ENCODE results near the gene AKIRIN2. TPM values are rescaled to one million over a fixed set of nuclear protein-coding genes. Genes with fewer than 3 reads are reported as not detected.

Gene AKIRIN2
- total RNA-seq (10 to 100 TPM in 3 of 6 donors, 1 to 10 TPM in 3; 7.3 to 20.1 (median 10.2) TPM), polyA plus RNA-seq (10 to 100 TPM in 1 of 2 donors, 1 to 10 TPM in 1; 9.0 to 11.9 TPM)

GRCh38 chr6:87701676-87702588 is at the start of gene AKIRIN2:
Gene AKIRIN2 (minus strand): TSS chr6:87702233. CDS start chr6:87701684, 549 bp downstream.
- no peaks in the 10 kb centered on the region for H3K9me3 ChIP-seq
- WGBS, 2 donors: 1% methylated on average over 68 to 88 of the region's 88 CpGs
- peak within 1 kb of the TSS; percentile 95 to 98 (median 96) for H3K27ac ChIP-seq
- H3K4me3 ChIP-seq: peak within 1 kb of the TSS; percentile 74 to 99 (median 88)
- DNase-seq (peak; percentile 95 to 97 (median 96)), FAIRE-seq (peak; percentile 89), ATAC-seq (peak; percentile 91 to 95 (median 92))
- H3K4me1 ChIP-seq: peaks cover 13 to 20% (median 18%) of the 10 kb centered on the region in 3 donors
- H3K27me3 ChIP-seq: no peaks in the 10 kb centered on the region
- no peak for TF ChIP-seq CTCF (IDR thresholded peaks at IDR 0.05)
- intact Hi-C loops (cut with DNase I): no loop called here
- H3K36me3 ChIP-seq: no peaks in the 10 kb centered on the region

DNA sequence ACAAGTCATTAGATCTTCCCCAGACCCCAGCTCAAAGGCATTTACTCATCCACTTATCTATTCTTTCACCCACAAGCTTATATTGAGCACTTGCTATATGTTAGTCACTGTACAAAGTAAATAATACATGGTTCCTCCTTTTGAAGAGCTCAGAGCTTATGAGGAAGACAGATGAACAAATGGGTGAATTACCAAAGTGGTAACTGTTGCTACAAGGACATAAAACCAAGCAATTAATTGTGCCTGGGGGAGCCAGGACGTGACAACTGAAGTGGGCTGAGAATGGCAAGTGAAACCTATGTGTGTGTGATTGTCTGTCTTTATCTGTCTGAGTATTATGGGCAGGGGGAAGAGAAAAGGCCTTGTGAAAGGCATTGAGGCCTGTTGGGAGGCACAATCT is 45.6 kb upstream of the AKIRIN2 start:
- intact Hi-C loops (cut with DNase I): no loop called here
- Histone ChIP-seq H3K4me3 (no peak overlapping the region), H3K27me3 (no peaks in the 10 kb centered on the region), H3K36me3 (no peaks in the 10 kb centered on the region), H3K9me3 (no peaks in the 10 kb centered on the region), H3K4me1 (no peaks in the 10 kb centered on the region), H3K27ac (no peak overlapping the region)
- ATAC-seq: no peak
- no peak for TF ChIP-seq CTCF (IDR thresholded peaks at IDR 0.05)
- no peak for DNase-seq
- 56 to 63% methylated on average over 1 of the region's 1 CpG for WGBS, 2 donors
- FAIRE-seq: no peak

GRCh38 chr6:87745966-87746721 is 44.1 kb upstream of the AKIRIN2 start:
- Histone ChIP-seq H3K27me3 (no peaks in the 10 kb centered on the region), H3K27ac (no peak overlapping the region), H3K9me3 (no peaks in the 10 kb centered on the region), H3K4me1 (no peaks in the 10 kb centered on the region), H3K4me3 (no peak overlapping the region), H3K36me3 (no peaks in the 10 kb centered on the region)
- 46 to 54% methylated on average over 2 of the region's 2 CpGs for WGBS, 2 donors
- no peak for TF ChIP-seq CTCF (IDR thresholded peaks at IDR 0.05)
- ATAC-seq (no peak), FAIRE-seq (no peak), DNase-seq (no peak)
- intact Hi-C loops (cut with DNase I): no loop called here

DNA sequence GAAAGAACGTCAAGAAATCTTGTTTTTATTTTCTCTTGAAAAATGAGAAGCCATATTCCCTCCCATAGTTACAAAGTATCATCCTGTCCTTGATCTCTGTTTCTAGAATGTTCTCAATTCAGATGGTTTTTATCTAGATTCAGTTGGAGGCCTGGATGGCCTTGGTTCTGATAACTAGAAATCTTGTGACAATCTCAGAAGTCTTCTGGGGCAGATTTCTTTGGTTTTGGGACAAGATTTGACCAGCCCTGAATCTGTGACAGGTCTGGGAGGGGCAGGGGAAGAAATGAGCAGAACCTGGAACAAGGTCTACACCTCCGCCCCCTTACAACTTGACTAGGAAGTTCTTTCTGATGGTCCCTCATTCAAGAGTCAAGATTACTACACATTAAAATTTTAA is 41.4 kb upstream of the AKIRIN2 start:
- H3K36me3 ChIP-seq: no peaks in the 10 kb centered on the region
- no peaks in the 10 kb centered on the region for H3K4me1 ChIP-seq
- H3K27me3 ChIP-seq: no peaks in the 10 kb centered on the region
- DNase-seq (no peak), ATAC-seq (no peak), FAIRE-seq (no peak)
- intact Hi-C loops (cut with DNase I): no loop called here
- H3K9me3 ChIP-seq: no peaks in the 10 kb centered on the region
- H3K4me3 ChIP-seq: no peak overlapping the region
- no peak overlapping the region for H3K27ac ChIP-seq
- no peak for TF ChIP-seq CTCF (IDR thresholded peaks at IDR 0.05)
- 42 to 56% methylated on average over 2 of the region's 2 CpGs for WGBS, 2 donors

Measured in pancreas (tissue), 10 donors.